Caco-2 (cell line): ENCODE measurements around the gene PHKG2. TPM values are rescaled to one million over a fixed set of nuclear protein-coding genes. Genes with fewer than 3 reads are reported as not detected.

Experiments
- BruUV-seq: library from RNA; stranded (reverse); fragments of 400-500 nt; replicated peaks from 2 replicates; lab custom pipeline; 2021; lab: Mats Ljungman, UMichigan
- CTCF ChIA-PET: fragments of 300-600 bp; sonication (Branson Sonifier 250); formaldehyde crosslinking; loops from one replicate; lab custom pipeline; 2022; ENCODE audit warnings: antibody characterized with exemption; lab: Charles Lee
- POLR2A ChIA-PET: fragments of 300-600 bp; sonication (Branson Sonifier 250); formaldehyde crosslinking; loops from one replicate; lab custom pipeline; 2022; ENCODE audit warnings: antibody characterized with exemption; lab: Charles Lee
- DNase-seq, 2 experiments: peaks; one replicate each; pipeline versions ENCODE4 v3.0.0 to v3.0.0-alpha.2; 2020 to 2022
- H3K27me3 ChIP-seq: replicated peaks from 2 replicates; pipeline ENCODE4 v1.6.0; 2011; ENCODE audit warnings: low read length; ENCODE audit not compliant: control insufficient read depth, insufficient read depth
- H3K36me3 ChIP-seq: 2 replicates; pipeline ENCODE4 v1.5.1; 2011; ENCODE audit warnings: low read length; ENCODE audit not compliant: control insufficient read depth, insufficient read depth
- H3K4me1 ChIP-seq: fragments of 250-450 bp; sonication (Bioruptor Pico); 2 replicates; pipeline ENCODE4 v1.5.1; 2020; ENCODE audit warnings: mild to moderate bottlenecking
- H3K4me3 ChIP-seq: 2 replicates; pipeline ENCODE4 v1.5.1; 2011; ENCODE audit warnings: low read depth, mild to moderate bottlenecking, control low read depth, low read length
- H3K9me3 ChIP-seq: fragments of 250-450 bp; sonication (Bioruptor Pico); 2 replicates; pipeline ENCODE4 v1.5.1; 2020; ENCODE audit warnings: mild to moderate bottlenecking, moderate library complexity
- H3K27ac Mint-ChIP-seq: one replicate; pipeline ENCODE4 v1.8.0; 2022; ENCODE audit warnings: mixed read lengths; ENCODE audit not compliant: unreplicated experiment
- H3K27me3 Mint-ChIP-seq: one replicate; pipeline ENCODE4 v1.8.0; 2022; ENCODE audit warnings: mixed read lengths; ENCODE audit not compliant: insufficient read depth, unreplicated experiment
- H3K36me3 Mint-ChIP-seq: one replicate; pipeline ENCODE4 v1.8.0; 2022; ENCODE audit warnings: mild to moderate bottlenecking, mixed read lengths; ENCODE audit not compliant: insufficient read depth, unreplicated experiment
- H3K4me1 Mint-ChIP-seq: one replicate; pipeline ENCODE4 v1.8.0; 2022; ENCODE audit warnings: low read depth, mixed read lengths; ENCODE audit not compliant: unreplicated experiment
- H3K4me3 Mint-ChIP-seq: one replicate; pipeline ENCODE4 v1.8.0; 2022; ENCODE audit warnings: mild to moderate bottlenecking, moderate library complexity, mixed read lengths; ENCODE audit not compliant: unreplicated experiment
- H3K9me3 Mint-ChIP-seq: one replicate; pipeline ENCODE4 v1.8.0; 2022; ENCODE audit warnings: mixed read lengths; ENCODE audit not compliant: unreplicated experiment
- intact Hi-C: fragments of 100-400 bp; cut with micrococcal nuclease; formaldehyde crosslinking; loops from one replicate; pipeline ENCODE4 v1.10.0; 2022; ENCODE audit not compliant: unreplicated experiment
- total RNA-seq: library from RNA; stranded (reverse); gene quantifications from 2 replicates; pipeline ENCODE4 v1.2.3, GENCODE V29; 2022
- TF ChIP-seq, protein P1 (sequence below), 2 experiments: fragments of 200-600 bp in 1 of 2; IDR thresholded peaks; 1 replicate in 1 of 2; 2 replicates in 1 of 2; pipeline versions ENCODE4 v1.5.1 to v1.8.0; 2011 to 2022; ENCODE audit warnings: antibody characterized with exemption in 1 of 2, control low read depth in 1 of 2, inconsistent platforms in 1 of 2, low read depth in 1 of 2, low read length in 1 of 2, mild to moderate bottlenecking in 1 of 2, moderate library complexity in 1 of 2; ENCODE audit not compliant: insufficient read depth in 1 of 2, severe bottlenecking in 1 of 2, unreplicated experiment in 1 of 2

Gene PHKG2
- total RNA-seq, 1 experiment from 2014 or later: 48.6 TPM

DNA sequence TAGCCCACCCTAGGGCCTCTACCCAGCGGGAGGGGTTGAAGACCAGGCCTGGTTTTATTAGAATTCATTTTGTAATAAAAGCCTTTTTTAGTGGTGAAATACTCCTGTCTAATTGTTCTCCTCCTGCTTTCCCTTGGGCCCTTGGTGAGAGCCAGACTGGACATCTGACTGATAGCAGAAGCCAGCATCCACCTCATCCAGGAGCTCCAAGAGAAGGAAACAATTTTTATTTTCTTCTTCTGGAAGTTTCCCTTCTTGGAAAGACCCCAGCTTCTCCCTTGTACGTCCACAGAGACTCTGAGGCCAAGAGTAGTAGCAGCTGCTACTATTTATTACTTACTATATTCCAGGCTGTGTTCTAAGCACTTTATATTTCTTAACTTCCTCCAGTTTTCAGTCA lies 4.0 kb upstream of the PHKG2 start:
- ChIA-PET POLR2A (no interaction called here), CTCF (no interaction called here)
- Mint-ChIP-seq H3K27me3 (no peaks in the 10 kb centered on the region), H3K27ac (no peak overlapping the region), H3K4me3 (no peak overlapping the region), H3K9me3 (no peaks in the 10 kb centered on the region), H3K4me1 (peaks cover 45% of the 10 kb centered on the region), H3K36me3 (peaks cover 62% of the 10 kb centered on the region)
- BruUV-seq: no TSS peak
- TF ChIP-seq, protein P1, sequence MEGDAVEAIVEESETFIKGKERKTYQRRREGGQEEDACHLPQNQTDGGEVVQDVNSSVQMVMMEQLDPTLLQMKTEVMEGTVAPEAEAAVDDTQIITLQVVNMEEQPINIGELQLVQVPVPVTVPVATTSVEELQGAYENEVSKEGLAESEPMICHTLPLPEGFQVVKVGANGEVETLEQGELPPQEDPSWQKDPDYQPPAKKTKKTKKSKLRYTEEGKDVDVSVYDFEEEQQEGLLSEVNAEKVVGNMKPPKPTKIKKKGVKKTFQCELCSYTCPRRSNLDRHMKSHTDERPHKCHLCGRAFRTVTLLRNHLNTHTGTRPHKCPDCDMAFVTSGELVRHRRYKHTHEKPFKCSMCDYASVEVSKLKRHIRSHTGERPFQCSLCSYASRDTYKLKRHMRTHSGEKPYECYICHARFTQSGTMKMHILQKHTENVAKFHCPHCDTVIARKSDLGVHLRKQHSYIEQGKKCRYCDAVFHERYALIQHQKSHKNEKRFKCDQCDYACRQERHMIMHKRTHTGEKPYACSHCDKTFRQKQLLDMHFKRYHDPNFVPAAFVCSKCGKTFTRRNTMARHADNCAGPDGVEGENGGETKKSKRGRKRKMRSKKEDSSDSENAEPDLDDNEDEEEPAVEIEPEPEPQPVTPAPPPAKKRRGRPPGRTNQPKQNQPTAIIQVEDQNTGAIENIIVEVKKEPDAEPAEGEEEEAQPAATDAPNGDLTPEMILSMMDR (IDR thresholded peaks at IDR 0.05; ENCODE audit: insufficient read depth in 1 of 2, low read depth in 1 of 2, low read length in 1 of 2, severe bottlenecking in 1 of 2, unreplicated experiment in 1 of 2): no peak
- Histone ChIP-seq H3K4me1 (peaks cover 39% of the 10 kb centered on the region), H3K4me3 (no peak overlapping the region), H3K27me3 (no peaks in the 10 kb centered on the region), H3K9me3 (no peaks in the 10 kb centered on the region), H3K36me3 (peaks cover 2% of the 10 kb centered on the region)
- intact Hi-C loops: loop anchor here (10.0 kb wide), 1 partner anchor 89 kb away; the partner anchor contains the start of genes FBRS and PRR14
- no peak for DNase-seq

DNA sequence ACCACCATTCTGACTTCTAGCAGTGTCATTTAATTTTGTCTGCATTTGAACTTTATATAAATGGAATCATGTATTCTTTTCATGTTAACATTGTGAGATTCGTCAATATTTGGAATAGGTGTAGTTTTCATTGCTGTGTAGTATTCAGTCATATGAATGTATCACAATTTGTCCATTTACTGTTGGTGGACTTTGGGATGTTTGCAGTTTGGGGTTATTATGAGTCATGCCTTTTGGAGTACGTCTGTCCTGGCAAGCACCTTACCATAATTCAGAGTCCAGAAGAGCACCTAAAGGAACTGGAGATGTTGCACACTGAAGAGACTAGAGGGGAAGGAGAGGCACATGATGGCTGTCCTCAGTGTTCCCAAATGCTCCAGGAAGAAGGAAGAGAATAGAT lies 3.1 kb upstream of the PHKG2 start:
- Histone ChIP-seq H3K27me3 (no peaks in the 10 kb centered on the region), H3K9me3 (no peaks in the 10 kb centered on the region), H3K4me3 (no peak overlapping the region), H3K36me3 (peaks cover 2% of the 10 kb centered on the region), H3K4me1 (peaks cover 31% of the 10 kb centered on the region)
- H3K4me3 Mint-ChIP-seq: no peak overlapping the region
- no peaks in the 10 kb centered on the region for H3K27me3 Mint-ChIP-seq
- DNase-seq: no peak
- peak overlapping the region; percentile 16 for H3K27ac Mint-ChIP-seq
- TF ChIP-seq, protein P1 (IDR thresholded peaks at IDR 0.05; ENCODE audit: insufficient read depth in 1 of 2, low read depth in 1 of 2, low read length in 1 of 2, severe bottlenecking in 1 of 2, unreplicated experiment in 1 of 2): no peak
- H3K9me3 Mint-ChIP-seq: no peaks in the 10 kb centered on the region
- no TSS peak for BruUV-seq
- ChIA-PET CTCF (no interaction called here), POLR2A (no interaction called here)
- peaks cover 43% of the 10 kb centered on the region for H3K4me1 Mint-ChIP-seq
- peaks cover 68% of the 10 kb centered on the region for H3K36me3 Mint-ChIP-seq
- intact Hi-C loops: loop anchor here (10.0 kb wide), 1 partner anchor 90 kb away; the partner anchor contains the start of genes FBRS and PRR14

DNA sequence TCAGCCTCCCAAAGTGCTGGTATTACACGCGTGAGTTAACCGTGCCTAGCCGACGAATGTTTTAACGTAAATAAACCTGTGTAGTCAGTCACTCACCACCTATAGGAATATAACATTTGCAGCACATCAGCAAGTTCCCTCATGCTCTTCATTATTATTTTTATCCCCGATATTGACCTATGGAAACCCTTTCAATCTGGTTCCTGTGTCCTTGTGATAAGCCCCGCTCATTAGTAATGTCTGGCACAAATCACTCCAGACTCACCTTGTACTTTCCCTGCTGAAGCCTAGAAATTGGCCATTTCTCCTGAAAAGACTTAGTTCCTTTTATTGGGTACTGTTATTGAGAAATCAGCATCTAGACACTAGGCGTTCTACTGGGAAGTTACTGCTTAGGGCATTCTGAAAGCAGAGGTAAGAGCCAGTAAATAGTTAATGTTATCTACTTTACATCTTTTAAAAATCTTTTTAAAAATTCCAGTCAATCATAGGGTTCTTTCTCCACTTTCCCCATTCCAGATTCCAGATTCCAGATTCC lies 1.5 kb upstream of the PHKG2 start:
- Mint-ChIP-seq H3K27me3 (no peaks in the 10 kb centered on the region), H3K36me3 (peaks cover 69% of the 10 kb centered on the region), H3K4me1 (peaks cover 27% of the 10 kb centered on the region), H3K27ac (peak overlapping the region; percentile 71), H3K9me3 (no peaks in the 10 kb centered on the region), H3K4me3 (no peak overlapping the region)
- Histone ChIP-seq H3K9me3 (no peaks in the 10 kb centered on the region), H3K4me3 (no peak overlapping the region), H3K4me1 (peaks cover 14% of the 10 kb centered on the region), H3K36me3 (peaks cover 2% of the 10 kb centered on the region), H3K27me3 (no peaks in the 10 kb centered on the region)
- TF ChIP-seq, protein P1 (IDR thresholded peaks at IDR 0.05; ENCODE audit: insufficient read depth in 1 of 2, low read depth in 1 of 2, low read length in 1 of 2, severe bottlenecking in 1 of 2, unreplicated experiment in 1 of 2): no peak
- no peak for DNase-seq
- intact Hi-C loops: loop anchor here (10.0 kb wide), 1 partner anchor 92 kb away; the partner anchor contains the start of genes FBRS and PRR14
- POLR2A ChIA-PET: interaction anchor here (2.5 kb wide), 1 partner anchor 28 kb away, joined by 10 read pairs; no protein-coding TSS in a partner anchor
- no TSS peak for BruUV-seq
- CTCF ChIA-PET: no interaction called here
